Common myeloid progenitor, CD34-positive (primary cell): ENCODE measurements around the gene RPGRIP1L.

ENCODE experiments used
- CTCF ChIA-PET: fragments of 350-600 bp; sonication (Branson Sonifier 250); formaldehyde crosslinking; loops from one replicate; lab custom pipeline; 2021; ENCODE audit warnings: antibody characterized with exemption; lab: Charles Lee
- POLR2A ChIA-PET: fragments of 350-600 bp; sonication (Branson Sonifier 250); formaldehyde crosslinking; loops from one replicate; lab custom pipeline; 2021; ENCODE audit warnings: antibody characterized with exemption; lab: Charles Lee
- DNase-seq, 3 donors: peaks; one replicate each; pipeline versions ENCODE4 v3.0.0 to v3.0.0-alpha.2; 2013
- H3K27ac ChIP-seq, 2 experiments: 1 replicate in 1 of 2; 2 replicates in 1 of 2; pipeline ENCODE4 v1.7.0; 2013; ENCODE audit warnings: inconsistent platforms in 2 of 2, low read length in 2 of 2, mild to moderate bottlenecking in 2 of 2, low read depth in 1 of 2, moderate library complexity in 1 of 2; ENCODE audit not compliant: severe bottlenecking in 2 of 2, insufficient read depth in 1 of 2, poor library complexity in 1 of 2
- H3K27me3 ChIP-seq, 5 experiments: replicated peaks in 2 of 5; 1 replicate in 3 of 5; 2 replicates in 2 of 5; pipeline versions ENCODE4 v1.6.1 to v1.7.0; 2013; ENCODE audit warnings: low read length in 4 of 5, mild to moderate bottlenecking in 2 of 5, moderate library complexity in 2 of 5, inconsistent platforms in 1 of 5; ENCODE audit not compliant: insufficient read depth in 5 of 5, control insufficient read depth in 4 of 5
- H3K36me3 ChIP-seq, 4 experiments: 1 replicate in 2 of 4; 2 replicates in 2 of 4; pipeline versions ENCODE4 v1.6.1 to v1.7.0; 2013; ENCODE audit warnings: low read length in 3 of 4, control low read depth in 1 of 4, mild to moderate bottlenecking in 1 of 4; ENCODE audit not compliant: control insufficient read depth in 4 of 4, insufficient read depth in 4 of 4
- H3K4me1 ChIP-seq, 4 experiments: 1 replicate in 3 of 4; 2 replicates in 1 of 4; pipeline versions ENCODE4 v1.6.1 to v1.7.1; 2013; ENCODE audit warnings: low read length in 3 of 4, mild to moderate bottlenecking in 3 of 4, control low read depth in 1 of 4, inconsistent platforms in 1 of 4, moderate library complexity in 1 of 4; ENCODE audit not compliant: control insufficient read depth in 4 of 4, insufficient read depth in 4 of 4; ENCODE audit errors: control extremely low read depth in 1 of 4
- H3K4me3 ChIP-seq, 7 experiments: 1 replicate in 4 of 7; 2 replicates in 3 of 7; pipeline versions ENCODE4 v1.5.1 to v1.7.0; 2013; ENCODE audit warnings: mild to moderate bottlenecking in 7 of 7, low read length in 6 of 7, moderate library complexity in 6 of 7, inconsistent platforms in 2 of 7, low read depth in 2 of 7, control low read depth in 1 of 7; ENCODE audit not compliant: insufficient read depth in 4 of 7, control insufficient read depth in 1 of 7; ENCODE audit errors: extremely low read depth in 1 of 7
- H3K9me3 ChIP-seq, 5 experiments: 1 replicate in 4 of 5; 2 replicates in 1 of 5; pipeline versions ENCODE4 v1.6.1 to v1.7.1; 2013; ENCODE audit warnings: low read length in 4 of 5, mild to moderate bottlenecking in 2 of 5, inconsistent platforms in 1 of 5, low read depth in 1 of 5, moderate library complexity in 1 of 5; ENCODE audit not compliant: control insufficient read depth in 4 of 5, insufficient read depth in 2 of 5; ENCODE audit errors: control extremely low read depth in 1 of 5
- WGBS: methylation state at CpG from one replicate; pipeline ENCODE4 v1.1.5; 2013; ENCODE audit not compliant: insufficient coverage; 5-methylcytosine and 5-hydroxymethylcytosine counted together

Gene RPGRIP1L

DNA sequence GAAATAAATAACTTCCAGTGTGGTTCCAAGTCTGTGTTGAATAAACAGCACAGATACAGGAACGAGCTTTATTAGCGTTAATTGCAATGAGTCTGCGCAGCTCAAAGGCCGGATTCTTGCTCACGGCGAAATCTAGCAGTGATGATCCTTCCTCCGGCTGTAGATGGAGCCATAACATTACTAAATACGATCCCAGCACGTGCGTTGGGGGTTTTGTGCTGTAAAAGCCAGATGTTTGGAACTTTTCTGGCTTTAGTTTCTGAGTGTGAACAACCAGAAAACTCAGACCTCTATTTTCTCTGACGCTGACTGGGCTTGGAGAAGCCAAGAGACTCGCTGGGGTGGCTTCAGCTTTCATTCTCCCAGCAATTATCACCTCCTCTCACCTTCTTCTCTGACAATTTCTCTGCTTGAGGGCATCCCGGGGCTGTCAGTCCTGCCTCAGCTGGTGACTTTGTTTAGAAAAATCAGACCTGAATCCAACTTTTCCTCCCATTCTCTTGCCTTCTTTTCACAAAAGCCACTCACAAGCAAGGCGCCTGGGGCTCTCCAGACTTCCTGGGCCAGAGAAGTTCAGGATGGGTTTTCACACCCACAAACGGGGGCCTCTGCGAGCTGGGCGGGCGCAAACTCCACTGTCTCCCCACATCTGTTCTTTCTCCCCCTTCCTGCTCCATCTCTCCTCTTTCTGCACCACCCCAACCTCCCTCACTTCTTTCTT is 153.5 kb downstream of the RPGRIP1L start:
- Histone ChIP-seq H3K4me3 (no peak overlapping the region), H3K27me3 (peaks cover 2 to 63% (median 29%) of the 10 kb centered on the region in 5 experiments), H3K4me1 (peaks cover 0 to 5% (median 1%) of the 10 kb centered on the region in 4 experiments), H3K27ac (no peak overlapping the region), H3K36me3 (no peaks in the 10 kb centered on the region), H3K9me3 (no peaks in the 10 kb centered on the region)
- WGBS, result 20% methylated on average over 18 of the region's 18 CpGs
- ChIA-PET POLR2A (no interaction called here), CTCF (interaction anchor here (0.7 to 2.2 kb wide), 13 partner anchors 9 to 1822 kb away, joined by 3 to 6 read pairs (median 3); no protein-coding TSS in a partner anchor)
- DNase-seq, result peak; percentile 78 to 87 (median 86)
